Thyroid gland (tissue), 4 donors: ENCODE data around the gene MTHFSD. TPM values are rescaled to one million over a fixed set of nuclear protein-coding genes. Genes with fewer than 3 reads are reported as not detected.

ENCODE experiments used
- DNase-seq, 2 donors: peaks; one replicate each; pipeline ENCODE4 v3.0.0-alpha.2; 2019
- H3K27ac ChIP-seq, 3 donors: fragments of 200-600 bp; sonication (generic); 1 replicate in 2 of 3; 2 replicates in 1 of 3; pipeline ENCODE4 v1.5.1; 2016 to 2019; ENCODE audit warnings: mild to moderate bottlenecking in 1 of 3, moderate library complexity in 1 of 3
- H3K27me3 ChIP-seq: fragments of 200-600 bp; sonication (generic); one replicate; pipeline ENCODE4 v1.5.1; 2019
- H3K36me3 ChIP-seq, 2 donors: fragments of 200-600 bp; sonication (generic); one replicate each; pipeline ENCODE4 v1.5.1; 2016 to 2019
- H3K4me1 ChIP-seq, 2 donors: fragments of 200-600 bp; sonication (generic); one replicate each; pipeline ENCODE4 v1.5.1; 2017 to 2019
- H3K4me3 ChIP-seq, 3 donors: fragments of 200-600 bp; sonication (generic); replicated peaks in 1 of 3; 1 replicate in 2 of 3; 2 replicates in 1 of 3; pipeline ENCODE4 v1.5.1; 2016; ENCODE audit warnings: mild to moderate bottlenecking in 1 of 3
- H3K9me3 ChIP-seq: fragments of 200-600 bp; sonication (generic); one replicate; pipeline ENCODE4 v1.5.1; 2017
- POLR2A ChIP-seq, 2 donors: fragments of 450-650 bp; IDR thresholded peaks; one replicate each; pipeline ENCODE4 v1.6.1; 2017; ENCODE audit warnings: antibody characterized with exemption in 2 of 2, mild to moderate bottlenecking in 2 of 2, moderate library complexity in 1 of 2
- WGBS, 2 donors: methylation state at CpG; one replicate each; pipeline ENCODE4 v1.1.5; 2017; 5-methylcytosine and 5-hydroxymethylcytosine counted together
- intact Hi-C: fragments of 100-400 bp; cut with DNase I; formaldehyde crosslinking; loops from one replicate; pipeline ENCODE4 v1.15.1; 2023
- total RNA-seq, 4 donors: library from RNA; depleted of rRNA; stranded (reverse); fragments of >200 nt; gene quantifications; one replicate each; pipeline ENCODE4 v1.2.3, GENCODE V29; 2016
- TF ChIP-seq, protein P1 (sequence below), 6 experiments: fragments of 200-600 bp in 3 of 6; fragments of 450-650 bp in 3 of 6; sonication (generic) in 3 of 6; IDR thresholded peaks; one replicate each; pipeline ENCODE4 v1.5.1; 2016 to 2019; ENCODE audit warnings: antibody characterized with exemption in 6 of 6, mild to moderate bottlenecking in 2 of 6, inconsistent platforms in 1 of 6, moderate library complexity in 1 of 6

Gene MTHFSD
- total RNA-seq, 4 donors from 2014 or later = 21.2 to 27.4 (median 25.2) TPM

GRCh38 chr16:86502856-86503748 lies 51.9 kb downstream of the MTHFSD start:
- peaks cover 4 to 16% of the 10 kb centered on the region in 2 donors for H3K4me1 ChIP-seq
- H3K27ac ChIP-seq = no peak overlapping the region
- no peak for DNase-seq
- H3K4me3 ChIP-seq = no peak overlapping the region
- intact Hi-C loops = no loop called here
- H3K36me3 ChIP-seq = no peaks in the 10 kb centered on the region
- WGBS, 2 donors = 14 to 21% methylated on average over 22 of the region's 22 CpGs
- H3K27me3 ChIP-seq = peaks cover 49% of the 10 kb centered on the region
- TF ChIP-seq, protein P1, sequence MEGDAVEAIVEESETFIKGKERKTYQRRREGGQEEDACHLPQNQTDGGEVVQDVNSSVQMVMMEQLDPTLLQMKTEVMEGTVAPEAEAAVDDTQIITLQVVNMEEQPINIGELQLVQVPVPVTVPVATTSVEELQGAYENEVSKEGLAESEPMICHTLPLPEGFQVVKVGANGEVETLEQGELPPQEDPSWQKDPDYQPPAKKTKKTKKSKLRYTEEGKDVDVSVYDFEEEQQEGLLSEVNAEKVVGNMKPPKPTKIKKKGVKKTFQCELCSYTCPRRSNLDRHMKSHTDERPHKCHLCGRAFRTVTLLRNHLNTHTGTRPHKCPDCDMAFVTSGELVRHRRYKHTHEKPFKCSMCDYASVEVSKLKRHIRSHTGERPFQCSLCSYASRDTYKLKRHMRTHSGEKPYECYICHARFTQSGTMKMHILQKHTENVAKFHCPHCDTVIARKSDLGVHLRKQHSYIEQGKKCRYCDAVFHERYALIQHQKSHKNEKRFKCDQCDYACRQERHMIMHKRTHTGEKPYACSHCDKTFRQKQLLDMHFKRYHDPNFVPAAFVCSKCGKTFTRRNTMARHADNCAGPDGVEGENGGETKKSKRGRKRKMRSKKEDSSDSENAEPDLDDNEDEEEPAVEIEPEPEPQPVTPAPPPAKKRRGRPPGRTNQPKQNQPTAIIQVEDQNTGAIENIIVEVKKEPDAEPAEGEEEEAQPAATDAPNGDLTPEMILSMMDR (IDR thresholded peaks at IDR 0.05) = no peak
- TF ChIP-seq POLR2A (IDR thresholded peaks at IDR 0.05) = no peak
- H3K9me3 ChIP-seq = no peaks in the 10 kb centered on the region

DNA sequence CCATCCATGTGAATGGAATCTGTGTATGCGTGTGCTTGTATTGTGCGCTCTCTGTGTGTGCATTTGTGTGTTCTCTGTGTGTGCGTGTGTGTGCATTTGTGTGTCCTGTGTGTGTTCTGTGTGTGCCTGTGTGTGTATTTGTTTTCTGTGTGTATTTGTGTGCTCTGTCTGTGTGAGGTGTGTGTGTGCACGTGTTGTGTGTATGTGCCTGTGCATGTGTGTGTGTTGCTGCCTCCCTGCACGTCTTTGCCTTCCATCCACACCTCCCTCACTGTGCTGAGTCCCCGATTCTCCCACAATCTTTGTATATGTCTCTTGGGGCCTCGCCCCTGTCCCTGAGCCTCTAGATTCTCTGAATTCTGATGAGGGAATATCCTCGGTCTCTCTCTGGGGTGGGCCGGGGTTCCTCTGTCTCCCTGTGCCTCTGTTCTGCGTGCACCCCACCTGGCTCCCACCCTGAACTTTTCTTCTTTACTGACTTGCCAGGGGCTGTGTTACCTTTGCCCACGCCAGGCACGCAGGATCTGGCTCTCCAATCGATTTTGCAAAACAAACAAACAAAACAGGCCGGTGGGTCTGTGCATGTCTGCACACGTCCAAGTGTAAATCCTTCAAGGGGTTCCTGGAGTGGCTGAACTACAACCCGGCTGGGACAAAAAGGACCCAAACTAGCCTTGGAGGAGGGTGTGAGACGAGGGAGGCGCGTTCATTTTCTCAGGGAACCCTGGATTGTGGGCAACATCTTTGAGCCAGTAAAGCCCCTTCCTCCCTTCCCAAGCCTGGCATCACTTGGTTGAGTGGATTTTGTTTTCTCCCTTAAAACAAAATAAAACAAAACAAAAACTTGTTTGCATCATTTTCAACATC lies 52.8 kb downstream of the MTHFSD start:
- 14 to 24% methylated on average over 18 to 19 of the region's 19 CpGs for WGBS, 2 donors
- no peak for TF ChIP-seq POLR2A (IDR thresholded peaks at IDR 0.05)
- TF ChIP-seq, protein P1 (IDR thresholded peaks at IDR 0.05) = no peak
- Histone ChIP-seq H3K27ac (no peak overlapping the region), H3K4me3 (no peak overlapping the region), H3K36me3 (no peaks in the 10 kb centered on the region), H3K4me1 (peaks cover 3 to 10% of the 10 kb centered on the region in 2 donors), H3K27me3 (peaks cover 47% of the 10 kb centered on the region), H3K9me3 (no peaks in the 10 kb centered on the region)
- intact Hi-C loops = no loop called here
- no peak for DNase-seq

GRCh38 chr16:86500708-86501510 lies 54.1 kb downstream of the MTHFSD start:
- DNase-seq = no peak
- H3K27ac ChIP-seq = no peak overlapping the region
- peaks cover 3 to 10% of the 10 kb centered on the region in 2 donors for H3K4me1 ChIP-seq
- WGBS, 2 donors = 15 to 18% methylated on average over 12 to 13 of the region's 13 CpGs
- H3K4me3 ChIP-seq = no peak overlapping the region
- no peaks in the 10 kb centered on the region for H3K9me3 ChIP-seq
- H3K36me3 ChIP-seq = no peaks in the 10 kb centered on the region
- peaks cover 49% of the 10 kb centered on the region for H3K27me3 ChIP-seq
- no peak for TF ChIP-seq POLR2A (IDR thresholded peaks at IDR 0.05)
- TF ChIP-seq, protein P1 (IDR thresholded peaks at IDR 0.05) = no peak
- intact Hi-C loops = no loop called here

DNA sequence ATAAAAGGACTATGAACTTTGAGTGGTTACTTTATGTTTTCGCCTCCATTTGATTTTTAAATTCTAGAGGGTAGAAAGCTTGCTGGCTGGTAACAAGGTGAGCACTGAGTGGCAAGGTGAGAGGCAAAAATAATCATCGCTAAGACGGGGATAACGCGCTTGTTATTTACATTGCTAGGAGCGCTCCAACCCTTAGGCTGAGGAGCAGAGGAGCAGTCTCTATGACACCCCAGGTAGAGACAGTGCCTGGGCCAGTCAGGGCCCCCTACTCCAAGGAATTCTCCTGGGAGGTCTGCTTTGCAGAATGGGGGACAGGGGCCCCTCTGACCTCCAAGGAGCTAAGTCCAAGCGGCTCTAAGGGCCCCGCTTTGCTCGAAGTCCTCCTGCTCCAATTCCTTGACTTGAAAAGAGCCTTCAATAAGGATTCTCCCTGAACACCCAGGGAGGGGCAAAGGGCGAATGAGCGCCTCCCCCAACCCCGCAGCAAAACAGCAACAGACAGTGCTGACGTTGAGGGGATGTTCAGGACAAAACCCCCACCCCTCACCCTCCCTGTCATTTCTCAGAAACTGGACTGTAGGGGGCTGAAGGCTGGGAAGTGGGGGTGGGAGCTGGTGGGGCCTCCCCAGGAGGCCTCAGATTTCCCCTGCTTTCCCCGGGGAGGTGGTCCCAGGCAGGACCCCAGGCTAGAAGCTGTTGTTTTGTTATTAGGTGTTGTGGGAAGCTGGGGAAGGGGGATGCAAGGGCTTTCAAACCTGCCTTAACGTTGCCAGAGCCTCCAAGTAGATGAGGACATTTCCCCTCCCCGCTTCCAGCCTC lies 54.9 kb downstream of the MTHFSD start:
- TF ChIP-seq, protein P1 (IDR thresholded peaks at IDR 0.05) = no peak
- no peak for TF ChIP-seq POLR2A (IDR thresholded peaks at IDR 0.05)
- no peak overlapping the region for H3K27ac ChIP-seq
- no peak overlapping the region for H3K4me3 ChIP-seq
- H3K9me3 ChIP-seq = no peaks in the 10 kb centered on the region
- peaks cover 3 to 6% of the 10 kb centered on the region in 2 donors for H3K4me1 ChIP-seq
- WGBS, 2 donors = 18 to 29% methylated on average over 14 to 16 of the region's 16 CpGs
- no peak for DNase-seq
- peaks cover 47% of the 10 kb centered on the region for H3K27me3 ChIP-seq
- intact Hi-C loops = no loop called here
- no peaks in the 10 kb centered on the region for H3K36me3 ChIP-seq
